WTC11 (cell line): ENCODE data around the gene MYH16. TPM values are rescaled to one million over a fixed set of nuclear protein-coding genes. Genes with fewer than 3 reads are reported as not detected.

Experiments used
- ATAC-seq: fragments of 200-7000 bp; cut with Tn5 transposase; 2 replicates; pipeline ENCODE4 v1.10.0; 2021; ENCODE audit warnings: mild to moderate bottlenecking, moderate library complexity
- CTCF ChIA-PET: fragments of 300-600 bp; sonication (Branson Sonifier 250); formaldehyde crosslinking; loops from one replicate; lab custom pipeline; 2021; ENCODE audit warnings: antibody characterized with exemption; lab: Charles Lee
- POLR2A ChIA-PET: fragments of 350-600 bp; sonication (Branson Sonifier 250); formaldehyde crosslinking; loops from one replicate; lab custom pipeline; 2021; ENCODE audit warnings: antibody characterized with exemption; lab: Charles Lee
- DNase-seq: peaks from one replicate; pipeline ENCODE4 v3.0.0; 2021; ENCODE audit warnings: low spot score
- H3K27ac Mint-ChIP-seq: 2 replicates; pipeline ENCODE4 v1.8.0; 2021; ENCODE audit warnings: mixed read lengths
- H3K27me3 Mint-ChIP-seq: 2 replicates; pipeline ENCODE4 v1.8.0; 2021; ENCODE audit warnings: low read depth, mild to moderate bottlenecking, moderate library complexity, mixed read lengths
- H3K36me3 Mint-ChIP-seq: 2 replicates; pipeline ENCODE4 v1.8.0; 2021; ENCODE audit warnings: mixed read lengths
- H3K4me1 Mint-ChIP-seq: 2 replicates; pipeline ENCODE4 v1.8.0; 2022; ENCODE audit warnings: mixed read lengths
- H3K4me3 Mint-ChIP-seq: 2 replicates; pipeline ENCODE4 v1.8.0; 2021; ENCODE audit warnings: mild to moderate bottlenecking, moderate library complexity, mixed read lengths
- H3K9me3 Mint-ChIP-seq: 2 replicates; pipeline ENCODE4 v1.8.0; 2021; ENCODE audit warnings: mixed read lengths
- ATF2 ChIP-seq: sonication (generic); formaldehyde crosslinking; IDR thresholded peaks from 2 replicates; pipeline ENCODE4 v1.8.1; 2022; ENCODE audit warnings: low read depth, missing genetic modification reagents, borderline replicate concordance
- ATF3 ChIP-seq: sonication (generic); formaldehyde crosslinking; conservative IDR thresholded peaks from 2 replicates; pipeline ENCODE4 v1.8.1; 2022; ENCODE audit warnings: mild to moderate bottlenecking, missing genetic modification reagents
- FOXP1 ChIP-seq: sonication (generic); formaldehyde crosslinking; IDR thresholded peaks from 2 replicates; pipeline ENCODE4 v1.8.0; 2022; ENCODE audit warnings: missing genetic modification reagents, mild to moderate bottlenecking, moderate library complexity, borderline replicate concordance
- HMGA2 ChIP-seq: fragments of 250-450 bp; sonication (Bioruptor Pico); IDR thresholded peaks from 2 replicates; pipeline ENCODE4 v1.4.0; 2021; ENCODE audit warnings: mild to moderate bottlenecking, moderate library complexity
- JAZF1 ChIP-seq: fragments of 250-450 bp; sonication (Bioruptor Pico); IDR thresholded peaks from 2 replicates; pipeline ENCODE4 v1.9.0; 2021; ENCODE audit warnings: moderate library complexity, mild to moderate bottlenecking, inconsistent platforms
- NR3C1 ChIP-seq: sonication (generic); formaldehyde crosslinking; conservative IDR thresholded peaks from 2 replicates; pipeline ENCODE4 v1.8.1; 2023; ENCODE audit warnings: low read depth, mild to moderate bottlenecking, missing genetic modification reagents
- OVOL2 ChIP-seq: fragments of 250-450 bp; sonication (Bioruptor Pico); IDR thresholded peaks from 2 replicates; pipeline ENCODE4 v1.9.0; 2021; ENCODE audit warnings: mild to moderate bottlenecking, borderline replicate concordance
- RELA ChIP-seq: sonication (generic); formaldehyde crosslinking; IDR thresholded peaks from 2 replicates; pipeline ENCODE4 v1.8.1; 2022; ENCODE audit warnings: missing genetic modification reagents, mild to moderate bottlenecking, borderline replicate concordance
- RORB ChIP-seq: fragments of 250-450 bp; sonication (Bioruptor Pico); IDR thresholded peaks from 2 replicates; pipeline ENCODE4 v1.9.0; 2021; ENCODE audit warnings: mild to moderate bottlenecking
- TCF7 ChIP-seq: sonication (generic); formaldehyde crosslinking; IDR thresholded peaks from 2 replicates; pipeline ENCODE4 v1.8.0; 2022; ENCODE audit warnings: mild to moderate bottlenecking, low read depth, missing genetic modification reagents, moderate library complexity
- TEAD4 ChIP-seq: sonication (generic); formaldehyde crosslinking; IDR thresholded peaks from 2 replicates; pipeline ENCODE4 v1.8.0; 2022; ENCODE audit warnings: mild to moderate bottlenecking, missing genetic modification reagents
- ZNF317 ChIP-seq: sonication (generic); formaldehyde crosslinking; IDR thresholded peaks from 2 replicates; pipeline ENCODE4 v1.8.1; 2023; ENCODE audit warnings: low read depth, mild to moderate bottlenecking, moderate library complexity, missing genetic modification reagents, borderline replicate concordance
- ZNF512 ChIP-seq: sonication (generic); formaldehyde crosslinking; IDR thresholded peaks from 2 replicates; pipeline ENCODE4 v1.8.1; 2022; ENCODE audit warnings: missing genetic modification reagents, borderline replicate concordance
- total RNA-seq: library from RNA; stranded (reverse); gene quantifications from 3 replicates; pipeline ENCODE4 v1.2.3, GENCODE V29; 2021
- TF ChIP-seq, protein P1 (sequence below): sonication (generic); formaldehyde crosslinking; IDR thresholded peaks from 2 replicates; pipeline ENCODE4 v1.8.0; 2022; ENCODE audit warnings: mild to moderate bottlenecking, missing genetic modification reagents
- TF ChIP-seq, protein P2 (sequence below): sonication (generic); formaldehyde crosslinking; IDR thresholded peaks from 2 replicates; pipeline ENCODE4 v1.8.0; 2022; ENCODE audit warnings: mild to moderate bottlenecking, missing genetic modification reagents
- TF ChIP-seq, protein P3 (sequence below): sonication (generic); formaldehyde crosslinking; IDR thresholded peaks from 2 replicates; pipeline ENCODE4 v1.8.1; 2023; ENCODE audit warnings: mild to moderate bottlenecking, moderate library complexity, missing genetic modification reagents
- TF ChIP-seq, protein P4 (sequence below): sonication (generic); formaldehyde crosslinking; conservative IDR thresholded peaks from 2 replicates; pipeline ENCODE4 v1.8.1; 2023; ENCODE audit warnings: mild to moderate bottlenecking, low read depth, missing genetic modification reagents, moderate library complexity

The MYH16 gene
- total RNA-seq, 1 experiment from 2014 or later = not detected

DNA sequence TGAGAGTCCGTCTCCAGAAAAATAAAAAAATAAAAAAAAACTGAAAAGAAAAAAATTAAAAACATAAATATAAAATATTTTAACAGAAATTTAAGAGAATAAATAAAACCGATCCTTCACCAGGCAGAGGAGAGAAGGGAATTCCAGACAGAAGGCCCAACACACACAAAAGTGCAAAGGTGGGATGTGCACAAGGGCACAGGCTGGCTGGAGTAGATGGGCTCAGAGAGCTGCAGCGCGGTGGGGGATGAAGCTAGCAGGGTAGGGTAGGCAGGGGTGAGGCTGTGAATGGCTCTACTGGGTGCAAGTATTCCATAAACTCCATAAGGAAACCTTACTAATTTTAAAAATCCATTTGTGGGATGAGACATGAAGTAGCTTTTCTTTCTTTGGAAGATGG is 37.4 kb downstream of the MYH16 start (continued):
- TF ChIP-seq ZNF512 (CRISPR knock-in tag) = no peak
- TF ChIP-seq ZNF317 (CRISPR knock-in tag) = no peak
- no peak for TF ChIP-seq HMGA2 (CRISPR knock-in tag)
- TF ChIP-seq ATF2 (CRISPR knock-in tag) = no peak
- no peak for TF ChIP-seq OVOL2 (CRISPR knock-in tag)
- no peak for TF ChIP-seq RORB
- no peak for TF ChIP-seq RELA (CRISPR knock-in tag)
- TF ChIP-seq, protein P1, sequence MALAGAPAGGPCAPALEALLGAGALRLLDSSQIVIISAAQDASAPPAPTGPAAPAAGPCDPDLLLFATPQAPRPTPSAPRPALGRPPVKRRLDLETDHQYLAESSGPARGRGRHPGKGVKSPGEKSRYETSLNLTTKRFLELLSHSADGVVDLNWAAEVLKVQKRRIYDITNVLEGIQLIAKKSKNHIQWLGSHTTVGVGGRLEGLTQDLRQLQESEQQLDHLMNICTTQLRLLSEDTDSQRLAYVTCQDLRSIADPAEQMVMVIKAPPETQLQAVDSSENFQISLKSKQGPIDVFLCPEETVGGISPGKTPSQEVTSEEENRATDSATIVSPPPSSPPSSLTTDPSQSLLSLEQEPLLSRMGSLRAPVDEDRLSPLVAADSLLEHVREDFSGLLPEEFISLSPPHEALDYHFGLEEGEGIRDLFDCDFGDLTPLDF (CRISPR knock-in tag) = no peak
- no peak for TF ChIP-seq FOXP1
- TF ChIP-seq JAZF1 = no peak
- no peak for TF ChIP-seq TEAD4 (CRISPR knock-in tag)

DNA sequence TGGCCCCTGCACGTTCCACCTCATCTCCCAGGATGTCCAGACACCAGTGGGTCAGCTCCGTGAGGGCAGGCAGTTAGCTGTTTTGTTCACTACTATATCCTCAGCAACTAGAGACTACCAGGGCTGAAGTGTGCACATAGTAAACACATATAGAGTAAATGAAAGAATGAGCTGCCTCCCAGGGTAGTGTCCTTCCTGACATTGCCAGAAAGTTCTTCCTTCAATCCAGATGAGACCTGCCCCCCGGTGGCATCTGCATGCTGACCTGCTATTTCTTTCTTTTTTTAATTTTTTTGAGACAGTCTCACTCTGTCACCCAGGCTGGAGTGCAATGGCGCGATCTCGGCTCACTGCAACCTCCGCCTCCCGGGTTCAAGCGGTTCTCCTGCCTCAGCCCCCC is 39.1 kb downstream of the MYH16 start:
- DNase-seq = no peak
- H3K36me3 Mint-ChIP-seq = peaks cover 3% of the 10 kb centered on the region; the same call in 1 of the 2 replicates
- H3K27me3 Mint-ChIP-seq = no peaks in the 10 kb centered on the region
- no peak for ATAC-seq
- H3K27ac Mint-ChIP-seq = no peak overlapping the region
- TF ChIP-seq, protein P2, sequence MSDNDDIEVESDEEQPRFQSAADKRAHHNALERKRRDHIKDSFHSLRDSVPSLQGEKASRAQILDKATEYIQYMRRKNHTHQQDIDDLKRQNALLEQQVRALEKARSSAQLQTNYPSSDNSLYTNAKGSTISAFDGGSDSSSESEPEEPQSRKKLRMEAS (CRISPR knock-in tag) = no peak
- no peak for TF ChIP-seq NR3C1 (CRISPR knock-in tag)
- TF ChIP-seq ATF3 = no peak
- TF ChIP-seq, protein P3, sequence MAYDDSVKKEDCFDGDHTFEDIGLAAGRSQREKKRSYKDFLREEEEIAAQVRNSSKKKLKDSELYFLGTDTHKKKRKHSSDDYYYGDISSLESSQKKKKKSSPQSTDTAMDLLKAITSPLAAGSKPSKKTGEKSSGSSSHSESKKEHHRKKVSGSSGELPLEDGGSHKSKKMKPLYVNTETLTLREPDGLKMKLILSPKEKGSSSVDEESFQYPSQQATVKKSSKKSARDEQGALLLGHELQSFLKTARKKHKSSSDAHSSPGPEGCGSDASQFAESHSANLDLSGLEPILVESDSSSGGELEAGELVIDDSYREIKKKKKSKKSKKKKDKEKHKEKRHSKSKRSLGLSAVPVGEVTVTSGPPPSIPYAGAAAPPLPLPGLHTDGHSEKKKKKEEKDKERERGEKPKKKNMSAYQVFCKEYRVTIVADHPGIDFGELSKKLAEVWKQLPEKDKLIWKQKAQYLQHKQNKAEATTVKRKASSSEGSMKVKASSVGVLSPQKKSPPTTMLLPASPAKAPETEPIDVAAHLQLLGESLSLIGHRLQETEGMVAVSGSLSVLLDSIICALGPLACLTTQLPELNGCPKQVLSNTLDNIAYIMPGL (CRISPR knock-in tag) = no peak
- no peak for TF ChIP-seq ATF2 (CRISPR knock-in tag)
- TF ChIP-seq, protein P4, sequence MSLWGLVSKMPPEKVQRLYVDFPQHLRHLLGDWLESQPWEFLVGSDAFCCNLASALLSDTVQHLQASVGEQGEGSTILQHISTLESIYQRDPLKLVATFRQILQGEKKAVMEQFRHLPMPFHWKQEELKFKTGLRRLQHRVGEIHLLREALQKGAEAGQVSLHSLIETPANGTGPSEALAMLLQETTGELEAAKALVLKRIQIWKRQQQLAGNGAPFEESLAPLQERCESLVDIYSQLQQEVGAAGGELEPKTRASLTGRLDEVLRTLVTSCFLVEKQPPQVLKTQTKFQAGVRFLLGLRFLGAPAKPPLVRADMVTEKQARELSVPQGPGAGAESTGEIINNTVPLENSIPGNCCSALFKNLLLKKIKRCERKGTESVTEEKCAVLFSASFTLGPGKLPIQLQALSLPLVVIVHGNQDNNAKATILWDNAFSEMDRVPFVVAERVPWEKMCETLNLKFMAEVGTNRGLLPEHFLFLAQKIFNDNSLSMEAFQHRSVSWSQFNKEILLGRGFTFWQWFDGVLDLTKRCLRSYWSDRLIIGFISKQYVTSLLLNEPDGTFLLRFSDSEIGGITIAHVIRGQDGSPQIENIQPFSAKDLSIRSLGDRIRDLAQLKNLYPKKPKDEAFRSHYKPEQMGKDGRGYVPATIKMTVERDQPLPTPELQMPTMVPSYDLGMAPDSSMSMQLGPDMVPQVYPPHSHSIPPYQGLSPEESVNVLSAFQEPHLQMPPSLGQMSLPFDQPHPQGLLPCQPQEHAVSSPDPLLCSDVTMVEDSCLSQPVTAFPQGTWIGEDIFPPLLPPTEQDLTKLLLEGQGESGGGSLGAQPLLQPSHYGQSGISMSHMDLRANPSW (CRISPR knock-in tag) = no peak
- no peak for TF ChIP-seq TCF7 (CRISPR knock-in tag)
- TF ChIP-seq, all 79 proteins: peak for 0
- no peaks in the 10 kb centered on the region for H3K4me1 Mint-ChIP-seq
- H3K4me3 Mint-ChIP-seq = no peak overlapping the region
- peaks cover 9% of the 10 kb centered on the region for H3K9me3 Mint-ChIP-seq
- CTCF ChIA-PET = interaction anchor here (1.1 to 3.3 kb wide), 4 partner anchors 61 to 290 kb away, joined by 3 to 14 read pairs (median 4); no protein-coding TSS in a partner anchor
- POLR2A ChIA-PET = no interaction called here
